Neural progenitor cell (in vitro differentiated cells): ENCODE data around the gene ZGLP1. TPM values are rescaled to one million over a fixed set of nuclear protein-coding genes. Genes with fewer than 3 reads are reported as not detected.

Source experiments
- DNase-seq: peaks from one replicate; pipeline ENCODE4 v3.0.0-alpha.2; 2016; ENCODE audit warnings: low spot score
- H2AFZ ChIP-seq: fragments of 200-600 bp; sonication (generic); replicated peaks from 2 replicates; pipeline ENCODE4 v1.6.1; 2016; ENCODE audit warnings: antibody characterized with exemption
- H3F3A ChIP-seq: fragments of 200-600 bp; sonication (generic); 2 replicates; pipeline ENCODE4 v1.6.1; 2016; ENCODE audit warnings: antibody characterized with exemption, low read depth
- H3K27ac ChIP-seq: fragments of 200-600 bp; sonication (generic); 2 replicates; pipeline ENCODE4 v1.5.1; 2016; ENCODE audit warnings: mild to moderate bottlenecking
- H3K27me3 ChIP-seq: fragments of 200-600 bp; sonication (generic); 2 replicates; pipeline ENCODE4 v1.6.1; 2016; ENCODE audit warnings: mild to moderate bottlenecking, moderate library complexity
- H3K36me3 ChIP-seq: fragments of 200-600 bp; sonication (generic); 2 replicates; pipeline ENCODE4 v1.5.1; 2016
- H3K4me1 ChIP-seq: fragments of 200-600 bp; sonication (generic); 2 replicates; pipeline ENCODE4 v1.6.1; 2016; ENCODE audit warnings: mixed run types
- H3K4me2 ChIP-seq: fragments of 200-600 bp; sonication (generic); 2 replicates; pipeline ENCODE4 v1.6.1; 2016
- H3K4me3 ChIP-seq: fragments of 200-600 bp; sonication (generic); 2 replicates; pipeline ENCODE4 v1.5.1; 2016
- H3K79me2 ChIP-seq: fragments of 200-600 bp; sonication (generic); 2 replicates; pipeline ENCODE4 v1.6.1; 2016; ENCODE audit warnings: low read depth
- H3K9ac ChIP-seq: fragments of 200-600 bp; sonication (generic); 2 replicates; pipeline ENCODE4 v1.6.1; 2016
- H3K9me3 ChIP-seq: fragments of 200-600 bp; sonication (generic); 2 replicates; pipeline ENCODE4 v1.5.1; 2016; ENCODE audit warnings: low read depth
- H4K20me1 ChIP-seq: fragments of 200-600 bp; sonication (generic); 2 replicates; pipeline ENCODE4 v1.6.1; 2016; ENCODE audit warnings: low read depth
- H3K27ac Mint-ChIP-seq: 3 replicates; pipeline ENCODE4 v1.8.0; 2021; ENCODE audit warnings: mixed read lengths
- H3K27me3 Mint-ChIP-seq: 2 replicates; pipeline ENCODE4 v1.8.0; 2022; ENCODE audit warnings: low read depth, mild to moderate bottlenecking, inconsistent platforms, moderate library complexity, mixed read lengths; ENCODE audit not compliant: insufficient read depth
- H3K36me3 Mint-ChIP-seq: 3 replicates; pipeline ENCODE4 v1.8.0; 2021; ENCODE audit warnings: mixed read lengths
- H3K4me1 Mint-ChIP-seq: 3 replicates; pipeline ENCODE4 v1.8.0; 2021; ENCODE audit warnings: mixed read lengths
- H3K4me3 Mint-ChIP-seq: 3 replicates; pipeline ENCODE4 v1.8.0; 2021; ENCODE audit warnings: mild to moderate bottlenecking, moderate library complexity, mixed read lengths
- H3K9me3 Mint-ChIP-seq: 3 replicates; pipeline ENCODE4 v1.8.0; 2020; ENCODE audit warnings: mixed read lengths
- CTCF ChIP-seq: fragments of 200-600 bp; sonication (generic); IDR thresholded peaks from 2 replicates; pipeline ENCODE4 v1.5.1; 2017; ENCODE audit warnings: antibody characterized with exemption, mild to moderate bottlenecking
- EZH2 ChIP-seq: fragments of 200-600 bp; sonication (generic); IDR thresholded peaks from 2 replicates; pipeline ENCODE4 v1.6.1; 2017; ENCODE audit warnings: antibody characterized with exemption, mild to moderate bottlenecking, moderate library complexity
- EZH2phosphoT487 ChIP-seq: fragments of 200-600 bp; sonication (generic); IDR thresholded peaks from 2 replicates; pipeline ENCODE4 v1.6.1; 2017; ENCODE audit warnings: antibody characterized with exemption
- total RNA-seq: library from RNA; depleted of rRNA; stranded (reverse); fragments of >200 nt; gene quantifications from 2 replicates; pipeline ENCODE4 v1.2.3, GENCODE V29; 2015; ENCODE audit warnings: low replicate concordance

ZGLP1 gene
- total RNA-seq, 1 donor from 2014 or later = 2.4 TPM

DNA sequence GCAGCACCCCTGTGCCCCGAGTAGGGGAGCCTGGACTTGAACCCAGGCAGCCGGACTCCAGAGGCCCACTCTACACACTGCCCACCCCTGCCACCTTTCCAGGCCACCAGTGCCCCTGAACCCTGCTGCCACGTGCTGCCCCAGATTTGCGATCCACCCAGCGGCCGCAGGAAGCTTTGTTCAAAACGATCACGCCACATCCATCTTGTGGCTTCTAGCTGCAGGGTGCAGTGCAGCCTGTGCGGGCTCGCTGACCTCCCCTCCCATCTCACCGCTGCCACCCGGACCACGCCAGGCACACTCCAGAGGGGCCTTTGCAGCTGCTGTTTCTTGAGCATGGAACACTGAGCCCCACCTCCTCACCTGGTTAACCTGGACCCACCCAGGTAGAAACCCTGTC lies 19.9 kb upstream of the ZGLP1 start:
- Histone ChIP-seq H3K79me2 (peaks cover 41% of the 10 kb centered on the region), H3K27me3 (peaks cover 6% of the 10 kb centered on the region), H3F3A (peaks cover 9% of the 10 kb centered on the region), H3K36me3 (peaks cover 9% of the 10 kb centered on the region), H3K9me3 (no peaks in the 10 kb centered on the region), H3K4me1 (peaks cover 15% of the 10 kb centered on the region), H4K20me1 (peaks cover 61% of the 10 kb centered on the region), H3K27ac (no peak overlapping the region), H3K9ac (no peak overlapping the region), H3K4me3 (no peak overlapping the region), H3K4me2 (no peak overlapping the region), H2AFZ (no peak overlapping the region)
- no peak for TF ChIP-seq CTCF
- H3K9me3 Mint-ChIP-seq = no peaks in the 10 kb centered on the region
- DNase-seq = no peak
- peaks cover 6% of the 10 kb centered on the region for H3K27me3 Mint-ChIP-seq
- H3K4me1 Mint-ChIP-seq = peaks cover 18% of the 10 kb centered on the region
- peaks cover 4% of the 10 kb centered on the region for H3K36me3 Mint-ChIP-seq
- H3K4me3 Mint-ChIP-seq = no peak overlapping the region
- H3K27ac Mint-ChIP-seq = no peak overlapping the region

DNA sequence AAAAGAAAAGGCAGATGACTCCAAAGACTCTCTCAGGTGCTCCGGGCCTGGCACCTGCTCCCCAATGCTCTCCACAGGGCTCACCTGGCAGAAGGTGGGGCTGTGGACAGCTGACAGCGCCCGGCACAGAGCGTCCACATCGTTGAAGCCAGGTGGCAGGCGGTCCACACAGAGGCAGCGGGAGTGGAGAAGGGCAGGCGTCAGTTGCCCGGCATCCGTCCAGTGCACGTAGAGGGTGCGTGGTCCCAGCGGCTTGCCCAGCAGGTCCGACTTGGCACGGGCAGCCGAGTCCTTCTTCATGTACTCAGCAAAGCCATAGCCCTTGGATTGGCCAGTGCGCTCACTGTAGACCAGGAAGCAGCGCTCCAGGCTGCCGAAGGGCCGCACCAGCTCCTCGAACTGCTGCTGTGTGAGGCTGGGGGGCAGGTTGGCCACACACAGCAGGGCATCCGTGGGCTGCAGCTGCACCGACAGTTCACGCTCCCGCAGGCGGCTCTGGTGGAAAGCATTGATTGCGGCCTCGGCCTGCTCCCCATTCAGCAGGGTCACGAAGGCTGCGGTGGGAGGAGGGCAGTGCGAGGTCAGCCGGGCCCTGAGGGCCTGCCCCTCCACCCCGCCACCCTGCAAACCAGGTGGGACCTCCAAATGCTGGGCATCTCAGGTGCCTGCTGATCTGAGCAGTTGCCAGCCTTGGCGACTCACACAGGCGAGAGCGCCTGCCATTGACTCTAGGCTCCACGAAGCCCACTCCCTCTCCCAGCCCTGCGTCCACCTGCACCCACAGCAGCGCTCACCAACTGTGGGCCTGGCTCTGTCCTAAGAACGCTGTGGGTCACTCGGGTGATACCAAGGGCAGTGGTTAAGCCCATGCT lies 19.2 kb upstream of the ZGLP1 start:
- Histone ChIP-seq H3K27ac (no peak overlapping the region), H3K79me2 (peaks cover 41% of the 10 kb centered on the region), H3K36me3 (peaks cover 9% of the 10 kb centered on the region), H2AFZ (no peak overlapping the region), H3K27me3 (no peaks in the 10 kb centered on the region), H3K4me2 (no peak overlapping the region), H3K9ac (no peak overlapping the region), H3K9me3 (no peaks in the 10 kb centered on the region), H3F3A (peaks cover 2% of the 10 kb centered on the region), H3K4me3 (no peak overlapping the region), H4K20me1 (peaks cover 63% of the 10 kb centered on the region), H3K4me1 (peaks cover 9% of the 10 kb centered on the region)
- Mint-ChIP-seq H3K27ac (no peak overlapping the region), H3K4me1 (peaks cover 12% of the 10 kb centered on the region), H3K36me3 (peaks cover 4% of the 10 kb centered on the region), H3K9me3 (no peaks in the 10 kb centered on the region), H3K4me3 (no peak overlapping the region), H3K27me3 (peaks cover 6% of the 10 kb centered on the region)
- TF ChIP-seq EZH2 (no peak), EZH2phosphoT487 (no peak), CTCF (no peak)
- DNase-seq = no peak

DNA sequence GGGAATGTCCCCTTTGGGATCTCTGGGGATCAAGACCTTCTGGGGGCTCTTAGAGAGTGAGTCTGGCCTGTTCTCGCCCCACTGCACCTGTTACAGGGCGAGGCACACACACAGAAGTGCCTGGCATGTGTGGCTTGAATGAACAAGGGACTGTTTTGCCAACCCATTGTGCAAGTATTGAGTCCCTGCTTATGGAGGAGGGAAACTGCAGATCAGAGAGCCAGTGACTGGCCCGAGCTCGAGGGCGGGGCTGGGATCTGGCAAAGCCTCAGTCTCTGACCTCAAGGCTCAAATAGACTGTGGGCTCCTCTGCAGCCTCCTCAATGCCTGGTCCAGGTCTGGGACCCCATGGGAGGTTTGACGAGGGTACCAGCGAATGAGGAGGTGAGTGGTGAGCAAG lies 18.2 kb upstream of the ZGLP1 start:
- peaks cover 9% of the 10 kb centered on the region for H3K36me3 ChIP-seq
- peaks cover 9% of the 10 kb centered on the region for H3K4me1 ChIP-seq
- H3K9me3 ChIP-seq = no peaks in the 10 kb centered on the region
- Mint-ChIP-seq H3K36me3 (peaks cover 4% of the 10 kb centered on the region), H3K4me3 (no peak overlapping the region), H3K27ac (no peak overlapping the region), H3K4me1 (peaks cover 8% of the 10 kb centered on the region), H3K9me3 (no peaks in the 10 kb centered on the region), H3K27me3 (peaks cover 5% of the 10 kb centered on the region)
- peaks cover 38% of the 10 kb centered on the region for H3K79me2 ChIP-seq
- H3K4me3 ChIP-seq = no peak overlapping the region
- H2AFZ ChIP-seq = no peak overlapping the region
- DNase-seq = no peak
- H3K4me2 ChIP-seq = no peak overlapping the region
- H3K27ac ChIP-seq = no peak overlapping the region
- no peak for TF ChIP-seq EZH2
- no peak for TF ChIP-seq CTCF
- TF ChIP-seq EZH2phosphoT487 = no peak
- no peaks in the 10 kb centered on the region for H3K27me3 ChIP-seq
- peaks cover 61% of the 10 kb centered on the region for H4K20me1 ChIP-seq
- H3F3A ChIP-seq = no peaks in the 10 kb centered on the region
- no peak overlapping the region for H3K9ac ChIP-seq
